ENCODE data around the gene TMEM47. TPM values are rescaled to one million over a fixed set of nuclear protein-coding genes. Genes with fewer than 3 reads are reported as not detected.

Gene TMEM47
- total and polyA plus RNA-seq, 2 of the 4 experiments (the other 2 are of a cell fraction) = 51.5 to 105 TPM

DNA sequence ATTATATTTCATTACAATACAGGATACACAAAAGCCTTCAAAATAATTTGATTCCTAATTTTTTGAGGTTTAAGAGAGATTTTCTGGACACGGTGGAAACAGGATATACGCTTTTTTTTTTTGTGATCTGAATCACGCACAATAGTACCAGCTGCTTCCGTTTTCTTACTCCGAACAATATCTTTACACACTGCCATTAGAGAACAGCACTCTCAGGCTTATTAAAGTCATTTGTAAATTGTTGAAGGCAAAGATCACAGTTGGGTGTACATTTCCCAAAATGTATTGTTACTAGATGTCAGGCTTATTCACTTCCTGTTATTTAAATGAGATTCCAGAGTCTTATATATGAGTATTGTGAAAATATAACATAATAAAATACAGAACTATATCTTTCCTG, 71.5 kb downstream of the TMEM47 start:
- H4K91ac ChIP-seq (ENCODE audit: insufficient read depth, low read depth, low read length) = no peak overlapping the region
- H3K9me1 ChIP-seq (ENCODE audit: insufficient read depth, low read length) = no peaks in the 10 kb centered on the region
- H4K5ac ChIP-seq (ENCODE audit: low read depth, low read length) = no peak overlapping the region
- intact Hi-C loops (cut with micrococcal nuclease) = no loop called here
- in situ Hi-C loops (cut with MboI; ENCODE audit: low sequenced_read_pairs) = no loop called here
- no peaks in the 10 kb centered on the region for H3K4me1 ChIP-seq (ENCODE audit: control insufficient read depth, insufficient read depth, low read length)
- no peak overlapping the region for H3K4ac ChIP-seq (ENCODE audit: low read depth, low read length)
- H2BK15ac ChIP-seq (ENCODE audit: low read depth, low read length) = no peak overlapping the region
- H4K8ac ChIP-seq (ENCODE audit: low read depth in 2 of 2, low read length in 2 of 2) = no peak overlapping the region
- no peaks in the 10 kb centered on the region for H3K27me3 ChIP-seq (ENCODE audit: control insufficient read depth, insufficient read depth, low read length)
- ChIA-PET CTCF (no interaction called here), POLR2A (ENCODE audit: unreplicated experiment) (no interaction called here)
- no peak overlapping the region for H2AK5ac ChIP-seq (ENCODE audit: low read depth, low read length)
- no peak overlapping the region for H2BK120ac ChIP-seq (ENCODE audit: low read depth, low read length)
- H2AFZ ChIP-seq (replicated peaks; ENCODE audit: low read length, poor library complexity) = no peak overlapping the region
- H3K18ac ChIP-seq (ENCODE audit: low read depth, low read length) = no peak overlapping the region
- BruUV-seq (replicated peaks) = no TSS peak
- H3K9me3 ChIP-seq (ENCODE audit: control insufficient read depth, insufficient read depth, low read length) = no peaks in the 10 kb centered on the region
- no peak overlapping the region for H3K23ac ChIP-seq (ENCODE audit: low read depth, low read length)
- no peak for ATAC-seq (ENCODE audit: low read depth)
- dilution Hi-C loops (cut with HindIII; ENCODE audit: low sequenced_read_pairs, unreplicated experiment) = no loop called here
- no peak overlapping the region for H2BK20ac ChIP-seq (ENCODE audit: low read depth, low read length)
- no peak overlapping the region for H2AK9ac ChIP-seq (replicated peaks; ENCODE audit: low read depth, low read length, poor library complexity)
- no peak overlapping the region for H2BK5ac ChIP-seq (ENCODE audit: low read depth, low read length, poor library complexity, severe bottlenecking)
- no peak overlapping the region for H3K56ac ChIP-seq (ENCODE audit: extremely low read depth, insufficient read depth, low read length)
- no peaks in the 10 kb centered on the region for H3K79me1 ChIP-seq (ENCODE audit: low read depth in 1 of 2, low read length in 2 of 2)
- no peak overlapping the region for H3K27ac ChIP-seq (ENCODE audit: insufficient read depth, low read length)
- DNase-seq = no peak
- H3K36me3 ChIP-seq (ENCODE audit: control insufficient read depth, insufficient read depth, low read length) = no peaks in the 10 kb centered on the region
- H3K4me3 ChIP-seq (ENCODE audit: insufficient read depth, low read depth, low read length) = no peak overlapping the region
- no peaks in the 10 kb centered on the region for H4K20me1 ChIP-seq (ENCODE audit: insufficient read depth, low read length)
- no peak overlapping the region for H3K4me2 ChIP-seq (ENCODE audit: low read depth, low read length)
- no CpG with 5 or more reads among the region's 5 CpGs for WGBS, 2 experiments (ENCODE audit: extremely low coverage in 2 of 2, insufficient read length in 1 of 2)
- no peak overlapping the region for H3K9ac ChIP-seq (ENCODE audit: low read depth, low read length)
- TF ChIP-seq FOS (IDR thresholded peaks at IDR 0.05; ENCODE audit: low read depth, low read length) = no peak
- no peak for TF ChIP-seq CHD1 (IDR thresholded peaks at IDR 0.05; ENCODE audit: low read depth, low read length)
- TF ChIP-seq MAFK (IDR thresholded peaks at IDR 0.05; ENCODE audit: low read depth, low read length) = no peak
- TF ChIP-seq, protein P1, sequence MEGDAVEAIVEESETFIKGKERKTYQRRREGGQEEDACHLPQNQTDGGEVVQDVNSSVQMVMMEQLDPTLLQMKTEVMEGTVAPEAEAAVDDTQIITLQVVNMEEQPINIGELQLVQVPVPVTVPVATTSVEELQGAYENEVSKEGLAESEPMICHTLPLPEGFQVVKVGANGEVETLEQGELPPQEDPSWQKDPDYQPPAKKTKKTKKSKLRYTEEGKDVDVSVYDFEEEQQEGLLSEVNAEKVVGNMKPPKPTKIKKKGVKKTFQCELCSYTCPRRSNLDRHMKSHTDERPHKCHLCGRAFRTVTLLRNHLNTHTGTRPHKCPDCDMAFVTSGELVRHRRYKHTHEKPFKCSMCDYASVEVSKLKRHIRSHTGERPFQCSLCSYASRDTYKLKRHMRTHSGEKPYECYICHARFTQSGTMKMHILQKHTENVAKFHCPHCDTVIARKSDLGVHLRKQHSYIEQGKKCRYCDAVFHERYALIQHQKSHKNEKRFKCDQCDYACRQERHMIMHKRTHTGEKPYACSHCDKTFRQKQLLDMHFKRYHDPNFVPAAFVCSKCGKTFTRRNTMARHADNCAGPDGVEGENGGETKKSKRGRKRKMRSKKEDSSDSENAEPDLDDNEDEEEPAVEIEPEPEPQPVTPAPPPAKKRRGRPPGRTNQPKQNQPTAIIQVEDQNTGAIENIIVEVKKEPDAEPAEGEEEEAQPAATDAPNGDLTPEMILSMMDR (conservative IDR thresholded peaks at IDR 0.05; ENCODE audit: low read depth, low read length) = no peak
- H3K14ac ChIP-seq (replicated peaks; ENCODE audit: low read depth, low read length) = no peak overlapping the region

Data from IMR-90 (cell line).